ENCODE results near the gene RHOBTB1.

RHOBTB1 gene

GRCh38 chr10:60960913-60961312 is 16.9 kb upstream of the RHOBTB1 start:
- CTCF ChIA-PET, result no interaction called here
- POLR2A ChIA-PET, result interaction anchor here (1.0 to 1.1 kb wide), 2 partner anchors 16 to 18 kb away, joined by 3 to 4 read pairs; no protein-coding TSS in a partner anchor
- TF ChIP-seq SP1 (IDR thresholded peaks at IDR 0.05), result no peak
- TF ChIP-seq ZNF384 (IDR thresholded peaks at IDR 0.05), result no peak
- TF ChIP-seq NFRKB (IDR thresholded peaks at IDR 0.05), result no peak
- TF ChIP-seq TARDBP (IDR thresholded peaks at IDR 0.05), result no peak
- TF ChIP-seq PKNOX1 (IDR thresholded peaks at IDR 0.05), result no peak
- no peak for TF ChIP-seq ARNT (IDR thresholded peaks at IDR 0.05)
- TF ChIP-seq LEF1 (IDR thresholded peaks at IDR 0.05; ENCODE audit: borderline replicate concordance), result no peak
- TF ChIP-seq HDGF (IDR thresholded peaks at IDR 0.05; ENCODE audit: borderline replicate concordance), result no peak
- no peak for TF ChIP-seq SUZ12 (IDR thresholded peaks at IDR 0.05)
- no peak for TF ChIP-seq FOXK2 (IDR thresholded peaks at IDR 0.05)
- no peak for TF ChIP-seq BHLHE40 (IDR thresholded peaks at IDR 0.05; ENCODE audit: borderline replicate concordance)
- TF ChIP-seq ELF4 (IDR thresholded peaks at IDR 0.05), result no peak
- TF ChIP-seq L3MBTL2 (conservative IDR thresholded peaks at IDR 0.05), result no peak
- no peak for TF ChIP-seq FOXA1 (IDR thresholded peaks at IDR 0.05)
- DNase-seq (ENCODE audit: extremely low spot score), result no peak

DNA sequence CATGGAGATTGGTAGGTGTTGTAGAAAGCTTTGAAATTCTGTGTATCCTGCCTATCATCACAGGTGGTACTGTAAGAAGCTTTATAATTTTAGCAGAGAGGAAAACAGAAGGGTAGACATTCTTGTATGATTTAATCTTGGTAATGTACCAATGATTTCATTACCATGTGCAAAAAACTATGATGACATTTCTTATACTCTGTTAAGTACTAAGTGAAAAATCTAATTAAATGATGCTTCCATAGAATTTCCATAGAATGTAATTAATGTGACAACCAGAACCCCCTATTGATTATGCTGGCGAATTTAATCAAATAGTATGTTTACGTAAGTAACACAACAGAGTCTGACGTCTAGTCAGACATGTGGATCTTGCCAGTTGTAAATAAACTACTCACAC is 16.0 kb upstream of the RHOBTB1 start:
- no peak for DNase-seq (ENCODE audit: extremely low spot score)
- ChIA-PET POLR2A (interaction anchor here (1.1 to 1.2 kb wide), 2 partner anchors 15 to 17 kb away, joined by 3 to 4 read pairs; no protein-coding TSS in a partner anchor), CTCF (interaction anchor here (1.1 kb wide), 1 partner anchor 9 kb away, joined by 3 read pairs; no protein-coding TSS in a partner anchor)
- no peak for TF ChIP-seq FOXK2 (IDR thresholded peaks at IDR 0.05)
- TF ChIP-seq ZNF384 (IDR thresholded peaks at IDR 0.05), result no peak
- TF ChIP-seq ARNT (IDR thresholded peaks at IDR 0.05), result no peak
- no peak for TF ChIP-seq BHLHE40 (IDR thresholded peaks at IDR 0.05; ENCODE audit: borderline replicate concordance)
- TF ChIP-seq HDGF (IDR thresholded peaks at IDR 0.05; ENCODE audit: borderline replicate concordance), result no peak
- no peak for TF ChIP-seq TARDBP (IDR thresholded peaks at IDR 0.05)
- no peak for TF ChIP-seq FOXA1 (IDR thresholded peaks at IDR 0.05)
- TF ChIP-seq CTBP1 (IDR thresholded peaks at IDR 0.05; ENCODE audit: borderline replicate concordance), result no peak
- TF ChIP-seq PKNOX1 (IDR thresholded peaks at IDR 0.05), result no peak
- no peak for TF ChIP-seq NFRKB (IDR thresholded peaks at IDR 0.05)
- TF ChIP-seq LEF1 (IDR thresholded peaks at IDR 0.05; ENCODE audit: borderline replicate concordance), result no peak
- TF ChIP-seq L3MBTL2 (conservative IDR thresholded peaks at IDR 0.05), result no peak
- no peak for TF ChIP-seq ELF4 (IDR thresholded peaks at IDR 0.05)
- TF ChIP-seq SP1 (IDR thresholded peaks at IDR 0.05), result no peak
- TF ChIP-seq SUZ12 (IDR thresholded peaks at IDR 0.05), result no peak
- no peak for TF ChIP-seq FOXM1 (IDR thresholded peaks at IDR 0.05; ENCODE audit: borderline replicate concordance)

- CTCF ChIA-PET, result interaction anchor here (0.5 to 1.1 kb wide), 2 partner anchors 8 to 76 kb away, joined by 3 read pairs; no protein-coding TSS in a partner anchor
Observed at GRCh38 chr10:60958892-60959601, 15.1 kb upstream of the RHOBTB1 start.

DNA sequence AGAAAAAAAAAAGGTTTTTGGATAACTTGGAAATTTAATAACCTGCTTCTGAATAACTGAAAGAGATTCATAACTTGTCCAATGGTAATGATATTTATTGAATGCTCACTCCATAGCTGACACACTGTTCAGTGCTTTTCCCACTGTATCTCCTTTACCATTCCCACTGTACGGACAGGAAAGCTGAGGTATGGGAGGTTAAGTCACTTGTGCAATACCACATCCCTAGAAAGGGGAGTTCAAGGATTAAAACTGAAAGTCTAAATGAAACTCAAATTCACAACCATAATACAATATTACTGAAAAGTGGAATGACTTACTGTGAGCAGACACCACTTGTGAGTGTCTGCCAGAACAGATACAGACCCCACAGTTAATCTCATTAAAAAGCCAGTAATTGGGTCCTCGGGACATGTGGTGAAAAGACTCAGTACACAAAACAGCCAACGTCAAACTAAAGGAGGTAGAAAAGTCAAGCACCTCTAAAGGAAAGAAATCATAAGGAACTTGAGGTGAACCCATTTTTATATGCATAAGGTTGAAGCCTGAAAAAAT is 13.8 kb upstream of the RHOBTB1 start:
- no peak for DNase-seq (ENCODE audit: extremely low spot score)
- TF ChIP-seq SP1 (IDR thresholded peaks at IDR 0.05) (no peak), ELF4 (IDR thresholded peaks at IDR 0.05) (no peak), LEF1 (IDR thresholded peaks at IDR 0.05; ENCODE audit: borderline replicate concordance) (no peak)
- ChIA-PET POLR2A (interaction anchor here (1.1 kb wide), 1 partner anchor 14 kb away, joined by 4 read pairs; the partner anchor contains the start of gene RHOBTB1), CTCF (no interaction called here)

More at GRCh38 chr10:60958892-60959601, 15.1 kb upstream of the RHOBTB1 start:
- POLR2A ChIA-PET, result interaction anchor here (1.1 kb wide), 1 partner anchor 15 kb away, joined by 4 read pairs; the partner anchor contains the start of gene RHOBTB1
- TF ChIP-seq ARNT (IDR thresholded peaks at IDR 0.05), result no peak
- no peak for TF ChIP-seq FOXM1 (IDR thresholded peaks at IDR 0.05; ENCODE audit: borderline replicate concordance)
- TF ChIP-seq CTBP1 (IDR thresholded peaks at IDR 0.05; ENCODE audit: borderline replicate concordance), result no peak
- no peak for TF ChIP-seq HDGF (IDR thresholded peaks at IDR 0.05; ENCODE audit: borderline replicate concordance)
- no peak for TF ChIP-seq FOXA1 (IDR thresholded peaks at IDR 0.05)
- no peak for TF ChIP-seq ELF4 (IDR thresholded peaks at IDR 0.05)
- no peak for TF ChIP-seq FOXK2 (IDR thresholded peaks at IDR 0.05)
- no peak for TF ChIP-seq BHLHE40 (IDR thresholded peaks at IDR 0.05; ENCODE audit: borderline replicate concordance)
- TF ChIP-seq LEF1 (IDR thresholded peaks at IDR 0.05; ENCODE audit: borderline replicate concordance), result no peak
- TF ChIP-seq TARDBP (IDR thresholded peaks at IDR 0.05), result no peak
- no peak for TF ChIP-seq NFRKB (IDR thresholded peaks at IDR 0.05)
- TF ChIP-seq SP1 (IDR thresholded peaks at IDR 0.05), result no peak
- TF ChIP-seq SUZ12 (IDR thresholded peaks at IDR 0.05), result no peak
- no peak for TF ChIP-seq ZNF384 (IDR thresholded peaks at IDR 0.05)
- DNase-seq (ENCODE audit: extremely low spot score), result no peak

DNA sequence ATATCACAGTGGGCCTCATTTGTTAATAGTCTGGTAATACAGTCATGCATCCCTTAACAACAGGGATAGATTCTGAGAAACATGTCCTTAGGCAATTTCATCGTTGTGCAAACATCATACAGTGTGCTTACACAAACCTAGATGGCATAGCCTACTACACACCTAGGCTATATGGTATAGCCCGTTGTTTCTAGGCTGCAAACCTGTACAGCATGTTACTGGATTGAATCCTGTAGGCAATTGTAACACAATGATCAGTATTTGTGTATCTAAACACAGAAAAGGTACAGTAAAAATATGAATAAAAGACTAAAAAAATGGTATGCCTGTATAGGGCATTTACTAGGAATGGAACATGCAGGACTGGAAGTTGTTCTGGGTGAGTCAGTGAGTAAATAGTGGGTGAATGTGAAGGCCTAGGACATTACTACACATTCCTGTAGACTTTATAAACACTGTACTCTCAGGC is 12.0 kb upstream of the RHOBTB1 start:
- POLR2A ChIA-PET, result no interaction called here
- TF ChIP-seq NFRKB (IDR thresholded peaks at IDR 0.05), result no peak
- no peak for TF ChIP-seq HDGF (IDR thresholded peaks at IDR 0.05; ENCODE audit: borderline replicate concordance)
- no peak for TF ChIP-seq FOXA1 (IDR thresholded peaks at IDR 0.05)
- TF ChIP-seq SUZ12 (IDR thresholded peaks at IDR 0.05), result no peak
- TF ChIP-seq ARNT (IDR thresholded peaks at IDR 0.05), result no peak
- TF ChIP-seq FOXM1 (IDR thresholded peaks at IDR 0.05; ENCODE audit: borderline replicate concordance), result no peak
- TF ChIP-seq LEF1 (IDR thresholded peaks at IDR 0.05; ENCODE audit: borderline replicate concordance), result no peak
- no peak for TF ChIP-seq TARDBP (IDR thresholded peaks at IDR 0.05)
- no peak for TF ChIP-seq ZNF384 (IDR thresholded peaks at IDR 0.05)
- no peak for TF ChIP-seq L3MBTL2 (conservative IDR thresholded peaks at IDR 0.05)
- no peak for TF ChIP-seq SP1 (IDR thresholded peaks at IDR 0.05)
- no peak for TF ChIP-seq PKNOX1 (IDR thresholded peaks at IDR 0.05)
- no peak for TF ChIP-seq FOXK2 (IDR thresholded peaks at IDR 0.05)
- TF ChIP-seq BHLHE40 (IDR thresholded peaks at IDR 0.05; ENCODE audit: borderline replicate concordance), result no peak
- TF ChIP-seq ELF4 (IDR thresholded peaks at IDR 0.05), result no peak
- CTCF ChIA-PET, result interaction anchor here (0.7 to 0.9 kb wide), 2 partner anchors 63 to 144 kb away, joined by 6 to 7 read pairs; no protein-coding TSS in a partner anchor
- no peak for DNase-seq (ENCODE audit: extremely low spot score)
